ENCODE measurements around the gene OXCT1. TPM values are rescaled to one million over a fixed set of nuclear protein-coding genes. Genes with fewer than 3 reads are reported as not detected.

Gene OXCT1
- total and polyA plus RNA-seq, 12 donors, result 3.3 to 31.9 (median 11.9) TPM

- no peak for TF ChIP-seq CTCF (IDR thresholded peaks at IDR 0.05)
- TF ChIP-seq POLR2A (IDR thresholded peaks at IDR 0.05), result no peak
- peaks cover 0 to 9% of the 10 kb centered on the region in 2 donors for H3K4me1 ChIP-seq (replicated peaks in 1 of 2)
- H3K4me3 ChIP-seq, result no peak overlapping the region
- no peak overlapping the region for H3K27ac ChIP-seq
- 74 to 76% (median 76%) methylated on average over 1 of the region's 1 CpG for WGBS, 4 donors
- intact Hi-C loops (cut with DNase I), result no loop called here
- H3K36me3 ChIP-seq (replicated peaks in 1 of 2), result no peaks in the 10 kb centered on the region
- no peaks in the 10 kb centered on the region for H3K27me3 ChIP-seq
- no peaks in the 10 kb centered on the region for H3K9me3 ChIP-seq (replicated peaks in 1 of 3)
- DNase-seq, result no peak
These were observed 61.1 kb downstream of the OXCT1 start for GRCh38 chr5:41809128-41809527.

GRCh38 chr5:41808294-41808693 lies 61.9 kb downstream of the OXCT1 start:
- intact Hi-C loops (cut with DNase I), result no loop called here
- no peak for TF ChIP-seq CTCF (IDR thresholded peaks at IDR 0.05)
- TF ChIP-seq POLR2A (IDR thresholded peaks at IDR 0.05), result no peak
- no peaks in the 10 kb centered on the region for H3K9me3 ChIP-seq (replicated peaks in 1 of 3)
- no peaks in the 10 kb centered on the region for H3K36me3 ChIP-seq (replicated peaks in 1 of 2)
- H3K4me1 ChIP-seq (replicated peaks in 1 of 2), result peaks cover 0 to 9% of the 10 kb centered on the region in 2 donors
- H3K27me3 ChIP-seq, result no peaks in the 10 kb centered on the region
- no peak for DNase-seq
- H3K27ac ChIP-seq, result no peak overlapping the region
- H3K4me3 ChIP-seq, result no peak overlapping the region
- WGBS, 4 donors, result 75 to 83% (median 78%) methylated on average over 3 of the region's 3 CpGs

- intact Hi-C loops (cut with DNase I), result no loop called here
- Histone ChIP-seq H3K36me3 (replicated peaks in 1 of 2) (no peaks in the 10 kb centered on the region), H3K27ac (no peak overlapping the region), H3K4me1 (replicated peaks in 1 of 2) (peaks cover 0 to 4% of the 10 kb centered on the region in 2 donors), H3K27me3 (no peaks in the 10 kb centered on the region), H3K9me3 (replicated peaks in 1 of 3) (no peaks in the 10 kb centered on the region), H3K4me3 (no peak overlapping the region)
- 95 to 99% (median 97%) methylated on average over 2 of the region's 2 CpGs for WGBS, 4 donors
- no peak for DNase-seq
- no peak for TF ChIP-seq CTCF (IDR thresholded peaks at IDR 0.05)
These were observed 72.6 kb downstream of the OXCT1 start for GRCh38 chr5:41797662-41798061.

GRCh38 chr5:41796061-41796460 lies 74.2 kb downstream of the OXCT1 start:
- no peak overlapping the region for H3K27ac ChIP-seq
- TF ChIP-seq CTCF (IDR thresholded peaks at IDR 0.05), result no peak
- no peak for TF ChIP-seq POLR2A (IDR thresholded peaks at IDR 0.05)

More at GRCh38 chr5:41796061-41796460, 74.2 kb downstream of the OXCT1 start:
- Histone ChIP-seq H3K27me3 (no peaks in the 10 kb centered on the region), H3K36me3 (replicated peaks in 1 of 2) (no peaks in the 10 kb centered on the region), H3K9me3 (replicated peaks in 1 of 3) (no peaks in the 10 kb centered on the region), H3K4me1 (replicated peaks in 1 of 2) (peaks cover 0 to 4% of the 10 kb centered on the region in 2 donors), H3K4me3 (no peak overlapping the region)
- DNase-seq, result no peak
- intact Hi-C loops (cut with DNase I), result no loop called here
